Osteoblast (primary cell): ENCODE results near the gene NUP42. TPM values are rescaled to one million over a fixed set of nuclear protein-coding genes. Genes with fewer than 3 reads are reported as not detected.

Experiments used
- DNase-seq: peaks from one replicate; pipeline ENCODE4 v3.0.0; 2011; ENCODE audit warnings: low spot score, mixed read lengths; ENCODE audit not compliant: insufficient read length; ENCODE audit errors: missing footprints
- H2AFZ ChIP-seq: 2 replicates; pipeline ENCODE4 v1.6.0; 2011; ENCODE audit warnings: mild to moderate bottlenecking, low read length
- H3K27ac ChIP-seq: 2 replicates; pipeline ENCODE4 v1.5.1; 2011; ENCODE audit warnings: mild to moderate bottlenecking, low read depth, low read length, moderate library complexity
- H3K27me3 ChIP-seq: 2 replicates; pipeline ENCODE4 v1.6.0; 2012; ENCODE audit warnings: mild to moderate bottlenecking, control low read depth, inconsistent platforms, low read length, moderate library complexity; ENCODE audit not compliant: insufficient read depth
- H3K36me3 ChIP-seq: 2 replicates; pipeline ENCODE4 v1.5.1; 2011; ENCODE audit warnings: mild to moderate bottlenecking, low read length, control low read depth, moderate library complexity; ENCODE audit not compliant: insufficient read depth
- H3K4me1 ChIP-seq: 2 replicates; pipeline ENCODE4 v1.5.1; 2011; ENCODE audit warnings: mild to moderate bottlenecking, low read length, control low read depth, moderate library complexity; ENCODE audit not compliant: insufficient read depth
- H3K4me2 ChIP-seq: 2 replicates; pipeline ENCODE4 v1.6.0; 2011; ENCODE audit warnings: mild to moderate bottlenecking, low read length; ENCODE audit not compliant: insufficient read depth
- H3K4me3 ChIP-seq: fragments of 200-600 bp; sonication (generic); 3 replicates; pipeline ENCODE4 v1.5.1; 2012; ENCODE audit warnings: mild to moderate bottlenecking, low read length, inconsistent platforms; ENCODE audit not compliant: insufficient read depth
- H3K79me2 ChIP-seq: 2 replicates; pipeline ENCODE4 v1.6.0; 2012; ENCODE audit warnings: mild to moderate bottlenecking, low read length, control low read depth, inconsistent platforms; ENCODE audit not compliant: insufficient read depth
- H3K9me3 ChIP-seq: 2 replicates; pipeline ENCODE4 v1.5.1; 2011; ENCODE audit warnings: low read depth, low read length, control low read depth
- H4K20me1 ChIP-seq: 2 replicates; pipeline ENCODE4 v1.6.0; 2012; ENCODE audit warnings: mild to moderate bottlenecking, low read length, control low read depth; ENCODE audit not compliant: insufficient read depth
- total RNA-seq: library from RNA; depleted of rRNA; stranded (reverse); fragments of >200 nt; gene quantifications from 2 replicates; pipeline ENCODE4 v1.2.3, GENCODE V29; 2012
- TF ChIP-seq, protein P1 (sequence below): IDR thresholded peaks from 2 replicates; pipeline ENCODE4 v1.5.1; 2011; ENCODE audit warnings: mild to moderate bottlenecking, low read depth, low read length, moderate library complexity; ENCODE audit errors: extremely low read depth

NUP42 gene
- total RNA-seq, 1 donor = 22.4 TPM

DNA sequence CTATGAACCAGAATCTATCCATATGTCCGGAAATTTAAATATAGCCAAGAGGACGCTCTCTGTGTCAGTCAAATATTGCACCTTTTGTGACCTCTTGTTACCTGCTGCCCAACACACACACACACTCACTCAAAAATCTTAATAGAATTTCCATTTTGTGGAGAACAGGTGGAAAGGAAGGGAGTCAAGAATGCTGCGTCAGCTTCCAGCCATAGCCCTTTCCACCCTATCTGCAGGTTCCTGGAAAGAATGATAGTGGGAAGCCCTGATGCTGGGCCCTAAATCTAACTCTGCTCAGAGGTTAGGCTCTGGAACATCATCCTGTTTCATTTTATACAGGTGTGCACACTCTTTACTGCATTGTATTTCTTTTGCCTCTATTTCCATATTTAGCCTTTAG, 55.2 kb downstream of the NUP42 start:
- DNase-seq = no peak
- Histone ChIP-seq H3K4me2 (no peak overlapping the region), H4K20me1 (no peaks in the 10 kb centered on the region), H3K79me2 (no peaks in the 10 kb centered on the region), H3K4me3 (no peak overlapping the region), H2AFZ (no peak overlapping the region), H3K27me3 (no peaks in the 10 kb centered on the region), H3K9me3 (no peaks in the 10 kb centered on the region), H3K36me3 (no peaks in the 10 kb centered on the region), H3K27ac (no peak overlapping the region), H3K4me1 (no peaks in the 10 kb centered on the region)
- TF ChIP-seq, protein P1, sequence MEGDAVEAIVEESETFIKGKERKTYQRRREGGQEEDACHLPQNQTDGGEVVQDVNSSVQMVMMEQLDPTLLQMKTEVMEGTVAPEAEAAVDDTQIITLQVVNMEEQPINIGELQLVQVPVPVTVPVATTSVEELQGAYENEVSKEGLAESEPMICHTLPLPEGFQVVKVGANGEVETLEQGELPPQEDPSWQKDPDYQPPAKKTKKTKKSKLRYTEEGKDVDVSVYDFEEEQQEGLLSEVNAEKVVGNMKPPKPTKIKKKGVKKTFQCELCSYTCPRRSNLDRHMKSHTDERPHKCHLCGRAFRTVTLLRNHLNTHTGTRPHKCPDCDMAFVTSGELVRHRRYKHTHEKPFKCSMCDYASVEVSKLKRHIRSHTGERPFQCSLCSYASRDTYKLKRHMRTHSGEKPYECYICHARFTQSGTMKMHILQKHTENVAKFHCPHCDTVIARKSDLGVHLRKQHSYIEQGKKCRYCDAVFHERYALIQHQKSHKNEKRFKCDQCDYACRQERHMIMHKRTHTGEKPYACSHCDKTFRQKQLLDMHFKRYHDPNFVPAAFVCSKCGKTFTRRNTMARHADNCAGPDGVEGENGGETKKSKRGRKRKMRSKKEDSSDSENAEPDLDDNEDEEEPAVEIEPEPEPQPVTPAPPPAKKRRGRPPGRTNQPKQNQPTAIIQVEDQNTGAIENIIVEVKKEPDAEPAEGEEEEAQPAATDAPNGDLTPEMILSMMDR = no peak

- peaks cover 4% of the 10 kb centered on the region for H3K4me1 ChIP-seq
- H3K4me3 ChIP-seq = no peak overlapping the region
- H3K36me3 ChIP-seq = no peaks in the 10 kb centered on the region
- H3K27me3 ChIP-seq = no peaks in the 10 kb centered on the region
- no peak overlapping the region for H2AFZ ChIP-seq
- no peaks in the 10 kb centered on the region for H3K79me2 ChIP-seq
- no peaks in the 10 kb centered on the region for H3K9me3 ChIP-seq
- no peak overlapping the region for H3K4me2 ChIP-seq
- TF ChIP-seq, protein P1 = no peak
- H4K20me1 ChIP-seq = no peaks in the 10 kb centered on the region
- H3K27ac ChIP-seq = no peak overlapping the region
- no peak for DNase-seq
Observed at GRCh38 chr7:23238983-23239652, 57.3 kb downstream of the NUP42 start.

- H3K4me3 ChIP-seq = no peak overlapping the region
- H3K27me3 ChIP-seq = no peaks in the 10 kb centered on the region
Observed at GRCh38 chr7:23239698-23240097, 57.9 kb downstream of the NUP42 start.

GRCh38 chr7:23242321-23242720, 60.5 kb downstream of the NUP42 start:
- H3K4me2 ChIP-seq = no peak overlapping the region
- H3K27ac ChIP-seq = no peak overlapping the region
- H3K4me3 ChIP-seq = no peak overlapping the region
- H2AFZ ChIP-seq = no peak overlapping the region
- DNase-seq = peak; percentile 65
- no peaks in the 10 kb centered on the region for H3K27me3 ChIP-seq
- H3K9me3 ChIP-seq = no peaks in the 10 kb centered on the region
- no peaks in the 10 kb centered on the region for H3K79me2 ChIP-seq
- H3K4me1 ChIP-seq = peaks cover 16% of the 10 kb centered on the region
- TF ChIP-seq, protein P1 = no peak
- no peaks in the 10 kb centered on the region for H4K20me1 ChIP-seq
- no peaks in the 10 kb centered on the region for H3K36me3 ChIP-seq

More at GRCh38 chr7:23239698-23240097, 57.9 kb downstream of the NUP42 start:
- Histone ChIP-seq H4K20me1 (no peaks in the 10 kb centered on the region), H3K27ac (no peak overlapping the region), H3K79me2 (no peaks in the 10 kb centered on the region), H3K4me2 (no peak overlapping the region), H2AFZ (no peak overlapping the region), H3K4me1 (peaks cover 4% of the 10 kb centered on the region), H3K9me3 (no peaks in the 10 kb centered on the region), H3K36me3 (no peaks in the 10 kb centered on the region)
- DNase-seq = no peak
- TF ChIP-seq, protein P1 = no peak
